ENCODE measurements around the gene NKD1. TPM values are rescaled to one million over a fixed set of nuclear protein-coding genes. Genes with fewer than 3 reads are reported as not detected.

NKD1 gene
- total and polyA plus RNA-seq, 2 experiments from 2014 or later: 0.86 to 1.4 TPM

DNA sequence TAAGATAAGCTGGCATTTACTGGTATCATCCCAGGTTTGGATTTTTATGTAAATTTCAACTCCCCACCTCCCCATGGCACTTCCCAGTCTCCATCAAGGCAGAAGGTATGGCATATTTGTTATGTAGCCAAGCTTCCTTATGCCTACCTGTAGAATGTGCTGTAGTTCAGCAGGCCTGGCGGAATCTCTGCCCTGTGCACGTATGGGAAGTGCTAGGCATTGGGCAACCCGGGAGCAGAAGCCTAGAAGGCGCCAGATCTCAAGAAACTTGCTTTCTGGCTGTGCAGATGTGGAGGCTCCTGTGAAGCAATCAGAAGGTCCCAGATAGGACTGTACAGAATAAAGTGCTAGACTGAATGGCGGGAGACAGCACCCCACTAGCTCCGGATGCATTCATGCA lies 68.2 kb downstream of the NKD1 start:
- Histone ChIP-seq H3K27ac (no peak overlapping the region), H3K4me1 (ENCODE audit: low read depth) (peaks cover 19% of the 10 kb centered on the region), H3K27me3 (no peaks in the 10 kb centered on the region), H3K9me3 (ENCODE audit: low read depth) (no peaks in the 10 kb centered on the region), H3K4me3 (no peak overlapping the region), H3K36me3 (no peaks in the 10 kb centered on the region)
- DNase-seq (ENCODE audit: low read depth in 1 of 2, low spot score in 1 of 2): peak in 1 of 2 donors; percentile 65
- no peak for TF ChIP-seq CTCF (IDR thresholded peaks at IDR 0.05; ENCODE audit: low read depth, low read length)

- Histone ChIP-seq H3K36me3 (no peaks in the 10 kb centered on the region), H3K9me3 (ENCODE audit: low read depth) (no peaks in the 10 kb centered on the region), H3K4me3 (no peak overlapping the region), H3K4me1 (ENCODE audit: low read depth) (peaks cover 19% of the 10 kb centered on the region), H3K27ac (no peak overlapping the region), H3K27me3 (peaks cover 1% of the 10 kb centered on the region)
- DNase-seq (ENCODE audit: low read depth in 1 of 2, low spot score in 1 of 2): peak in 1 of 2 donors; percentile 39
- no peak for TF ChIP-seq CTCF (IDR thresholded peaks at IDR 0.05; ENCODE audit: low read depth, low read length)
Measured at GRCh38 chr16:50616883-50617645, 68.9 kb downstream of the NKD1 start.

DNA sequence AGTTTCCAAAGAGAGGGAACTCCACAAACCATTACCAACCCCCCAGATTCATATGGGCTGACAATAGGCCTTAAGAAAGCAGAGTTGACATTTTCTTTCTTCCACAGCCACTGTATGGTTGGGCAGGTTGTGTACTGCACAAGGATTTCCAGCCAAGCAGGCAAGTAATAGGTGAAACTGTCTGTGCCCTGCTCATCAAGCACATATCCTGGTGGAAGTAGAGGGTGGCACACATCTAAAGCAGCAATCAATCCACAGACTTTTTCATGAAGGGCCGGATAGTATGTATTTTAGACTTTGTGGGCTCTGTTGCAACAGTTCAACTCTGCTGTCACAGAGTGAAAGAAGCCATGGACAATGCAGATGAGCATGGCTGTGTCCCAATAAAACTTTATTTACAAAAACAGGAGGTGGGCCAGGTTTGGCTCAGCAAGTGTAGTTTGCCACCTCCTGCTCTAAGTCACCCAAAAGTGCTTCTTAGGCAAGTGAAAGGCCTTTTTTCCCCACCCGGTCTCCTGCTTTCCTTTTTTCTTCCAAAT lies 69.5 kb downstream of the NKD1 start:
- no peak for TF ChIP-seq CTCF (IDR thresholded peaks at IDR 0.05; ENCODE audit: low read depth, low read length)
- no peak for DNase-seq (ENCODE audit: low read depth in 1 of 2, low spot score in 1 of 2)
- H3K27ac ChIP-seq: no peak overlapping the region
- H3K36me3 ChIP-seq: no peaks in the 10 kb centered on the region
- peaks cover 3% of the 10 kb centered on the region for H3K27me3 ChIP-seq
- H3K4me1 ChIP-seq (ENCODE audit: low read depth): peaks cover 19% of the 10 kb centered on the region
- no peaks in the 10 kb centered on the region for H3K9me3 ChIP-seq (ENCODE audit: low read depth)
- no peak overlapping the region for H3K4me3 ChIP-seq

DNA sequence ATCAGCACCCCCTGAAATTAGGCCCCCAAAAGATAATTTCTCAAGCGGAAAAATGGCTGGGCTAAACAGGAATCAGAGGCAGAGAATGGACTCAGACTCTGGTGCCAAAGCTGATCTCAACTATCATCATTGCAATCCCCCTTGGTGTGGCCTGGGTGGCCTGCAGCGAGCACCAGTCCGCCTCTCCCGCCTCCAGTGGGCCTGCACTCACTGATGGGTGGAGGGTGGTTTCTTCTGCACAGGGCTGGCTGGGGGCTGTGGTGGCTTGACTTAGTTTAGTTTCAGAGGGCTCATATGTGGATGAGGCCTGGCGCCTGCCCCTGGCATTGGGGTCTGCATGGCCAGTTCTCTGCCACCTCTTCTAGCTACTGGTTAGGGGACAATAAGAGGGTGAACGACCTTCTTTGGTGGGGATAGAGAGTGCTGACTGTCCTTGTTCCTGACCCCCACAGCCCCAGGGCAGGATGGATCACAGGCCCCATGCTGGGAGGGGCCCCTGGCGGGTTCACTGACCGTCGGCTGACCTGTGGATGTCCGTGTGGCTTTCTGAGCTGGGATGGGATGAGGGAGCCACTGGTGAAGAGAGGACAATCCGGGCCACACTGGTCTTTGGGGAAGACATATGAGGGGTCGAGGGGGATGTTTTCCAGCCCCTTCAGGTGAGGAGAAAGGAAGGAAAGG lies 70.2 kb downstream of the NKD1 start:
- H3K36me3 ChIP-seq: no peaks in the 10 kb centered on the region
- H3K9me3 ChIP-seq (ENCODE audit: low read depth): no peaks in the 10 kb centered on the region
- TF ChIP-seq CTCF (IDR thresholded peaks at IDR 0.05; ENCODE audit: low read depth, low read length): no peak
- H3K4me3 ChIP-seq: no peak overlapping the region
- H3K27ac ChIP-seq: no peak overlapping the region
- no peak for DNase-seq (ENCODE audit: low read depth in 1 of 2, low spot score in 1 of 2)
- H3K4me1 ChIP-seq (ENCODE audit: low read depth): peaks cover 16% of the 10 kb centered on the region
- H3K27me3 ChIP-seq: peaks cover 3% of the 10 kb centered on the region

GRCh38 chr16:50619702-50620491 lies 71.7 kb downstream of the NKD1 start:
- Histone ChIP-seq H3K36me3 (no peaks in the 10 kb centered on the region), H3K27me3 (peaks cover 3% of the 10 kb centered on the region), H3K4me1 (ENCODE audit: low read depth) (peaks cover 9% of the 10 kb centered on the region), H3K27ac (no peak overlapping the region), H3K4me3 (no peak overlapping the region), H3K9me3 (ENCODE audit: low read depth) (no peaks in the 10 kb centered on the region)
- DNase-seq (ENCODE audit: low read depth in 1 of 2, low spot score in 1 of 2): no peak
- no peak for TF ChIP-seq CTCF (IDR thresholded peaks at IDR 0.05; ENCODE audit: low read depth, low read length)
